ENCODE measurements around the gene MCCC1.

Gene MCCC1

DNA sequence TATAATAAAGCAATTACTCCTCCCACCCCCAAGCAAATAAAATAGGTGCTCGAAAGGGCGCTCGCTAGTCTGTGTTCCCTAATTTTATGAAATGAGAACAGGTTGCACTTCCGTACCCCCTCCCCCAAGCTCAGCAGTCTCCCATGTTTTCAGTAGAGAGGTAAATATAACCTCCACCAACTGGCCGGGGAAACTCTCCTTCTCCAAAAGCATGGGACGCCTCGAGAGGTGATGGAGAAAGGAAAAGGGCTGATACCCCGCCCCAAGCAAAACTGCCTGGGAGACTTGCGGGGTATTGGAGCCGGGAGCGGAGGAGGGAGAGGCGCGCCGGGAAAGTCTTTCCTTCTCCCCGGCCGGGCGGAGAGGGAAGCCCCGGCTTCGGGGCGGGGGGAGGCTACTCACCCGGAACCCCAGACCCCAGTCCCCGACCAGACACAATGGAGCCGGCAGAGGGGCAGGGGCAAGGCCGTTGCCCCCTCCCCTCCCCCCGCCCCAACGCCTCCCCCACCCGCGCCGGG is 119.6 kb downstream of the MCCC1 start:
- no peak for DNase-seq

DNA sequence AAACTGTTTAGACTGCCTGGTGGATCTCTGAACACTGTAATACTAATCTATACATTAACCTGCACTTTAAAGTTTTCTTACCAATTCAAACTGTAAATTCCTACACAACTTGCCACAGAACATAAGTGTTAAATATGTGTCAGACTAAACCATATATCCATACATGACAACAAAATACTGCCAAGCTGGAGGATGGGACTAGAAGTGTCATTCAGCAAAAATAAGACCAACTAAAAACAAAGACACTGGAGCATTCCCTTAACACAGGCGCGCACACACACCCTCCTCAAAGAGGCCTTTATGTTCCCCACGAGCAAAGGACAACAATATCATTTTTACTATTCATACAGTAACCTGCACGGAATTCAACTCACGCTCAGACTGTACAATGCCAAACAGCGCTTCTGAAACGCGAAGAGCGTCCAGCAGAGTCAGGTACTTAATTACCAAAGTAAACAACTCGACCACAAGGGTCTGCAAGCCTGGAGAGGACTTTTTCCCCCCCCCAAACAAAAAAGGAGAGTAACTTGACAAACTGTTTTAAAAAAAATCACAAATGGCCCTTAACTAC is 120.1 kb downstream of the MCCC1 start:
- DNase-seq = no peak

DNA sequence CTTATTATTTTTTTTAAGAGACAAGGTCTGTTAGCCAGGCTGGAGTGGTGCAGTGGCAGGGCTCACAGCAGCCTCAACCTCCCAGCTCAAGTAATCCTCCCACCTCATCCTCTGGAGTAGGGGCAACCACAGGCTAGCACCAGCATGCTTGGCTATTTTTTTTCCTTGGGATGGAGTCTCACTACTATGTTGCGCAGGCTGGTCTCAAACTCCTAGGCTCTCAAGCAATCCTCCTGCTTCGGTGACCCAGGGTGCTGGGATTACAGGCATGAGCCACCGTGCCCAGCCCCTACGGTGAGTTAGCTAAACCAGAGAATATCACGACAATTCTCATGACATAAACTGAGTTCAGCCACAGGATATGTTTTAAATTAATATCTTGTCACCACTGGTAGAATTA is 120.9 kb downstream of the MCCC1 start:
- DNase-seq = no peak

DNA sequence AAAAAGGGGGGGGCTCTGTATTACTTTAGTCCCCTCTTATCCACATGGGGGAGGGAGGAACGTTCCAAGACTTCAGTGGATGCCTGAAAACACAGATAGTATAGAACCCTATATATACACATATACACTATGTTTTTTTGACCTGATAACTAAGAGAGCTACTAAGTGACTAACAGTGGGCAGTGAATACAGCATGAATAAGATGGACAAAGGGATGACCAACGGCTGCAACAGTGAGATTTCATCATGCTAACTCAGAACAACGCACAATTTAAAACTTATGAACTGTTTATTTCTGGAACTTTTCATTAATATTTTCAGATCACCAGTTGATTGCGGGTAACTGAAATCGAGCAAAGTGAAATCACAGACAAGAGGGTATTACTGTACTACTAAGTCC is 126.2 kb downstream of the MCCC1 start:
- DNase-seq = no peak

DNA sequence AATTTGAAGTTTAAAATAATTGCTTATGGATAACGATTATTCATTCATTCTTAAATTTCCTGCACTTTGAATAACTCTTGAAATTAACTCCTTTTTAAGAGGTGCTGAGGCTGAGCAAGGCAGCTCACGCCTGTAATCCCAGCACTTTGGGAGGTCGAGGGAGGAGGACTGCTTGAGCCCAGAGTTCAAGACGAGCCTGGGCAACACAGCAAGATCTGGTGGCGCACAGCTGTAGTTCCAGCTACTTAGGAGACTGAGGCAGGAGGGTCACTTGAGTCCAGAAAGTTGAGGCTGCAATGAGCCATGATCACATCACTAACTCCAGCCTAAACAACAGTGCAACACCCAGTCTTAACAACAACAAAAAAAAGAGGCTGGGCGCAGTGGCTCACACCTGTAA is 126.9 kb downstream of the MCCC1 start:
- DNase-seq = no peak

DNA sequence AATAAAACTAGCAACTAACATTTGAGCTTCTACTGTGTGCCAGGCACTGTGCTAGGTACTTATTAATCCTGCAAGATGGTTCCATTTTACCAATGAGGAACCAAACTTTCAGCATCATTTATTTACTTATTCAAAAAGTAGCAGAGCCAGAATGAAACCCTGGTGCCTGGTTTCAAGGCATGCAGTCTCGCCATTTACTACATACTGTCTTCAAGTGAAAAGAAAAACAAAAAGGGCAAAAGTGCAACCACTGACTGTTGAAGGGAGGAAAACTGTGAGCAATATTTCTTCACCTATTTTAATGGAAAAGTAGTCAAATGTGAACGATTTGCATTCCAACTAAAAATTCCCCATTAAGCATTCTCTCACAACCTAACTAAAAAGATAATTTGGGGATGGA is 127.7 kb downstream of the MCCC1 start:
- no peak for DNase-seq

DNA sequence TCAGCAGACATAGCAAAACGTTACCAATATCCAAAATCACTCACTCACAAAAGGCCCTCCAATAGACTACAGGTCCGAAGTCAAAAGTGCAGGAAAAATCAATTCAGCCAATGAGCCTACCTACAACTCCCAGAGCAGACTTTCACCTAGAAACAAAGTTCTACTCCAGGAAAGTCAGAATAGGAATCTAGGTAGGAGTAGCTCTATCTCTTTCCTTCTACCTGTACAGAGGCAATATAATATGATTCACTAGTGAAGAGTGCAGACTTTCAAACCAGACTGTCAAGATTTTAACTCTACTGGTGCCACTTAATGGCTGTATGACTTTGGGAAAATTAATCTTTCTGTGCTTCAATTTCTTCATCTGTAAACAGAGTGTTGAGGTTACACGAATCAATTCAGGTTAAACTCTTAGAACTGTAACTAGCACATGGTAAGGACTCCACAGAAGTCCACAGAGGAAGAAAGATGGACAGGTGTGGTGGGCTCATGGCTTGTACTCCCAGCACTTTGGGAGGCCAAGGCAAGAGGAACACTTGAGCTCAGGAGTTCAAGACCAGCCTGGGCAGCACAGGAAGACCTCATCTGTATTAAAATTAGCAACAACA is 128.4 kb downstream of the MCCC1 start:
- DNase-seq = no peak

DNA sequence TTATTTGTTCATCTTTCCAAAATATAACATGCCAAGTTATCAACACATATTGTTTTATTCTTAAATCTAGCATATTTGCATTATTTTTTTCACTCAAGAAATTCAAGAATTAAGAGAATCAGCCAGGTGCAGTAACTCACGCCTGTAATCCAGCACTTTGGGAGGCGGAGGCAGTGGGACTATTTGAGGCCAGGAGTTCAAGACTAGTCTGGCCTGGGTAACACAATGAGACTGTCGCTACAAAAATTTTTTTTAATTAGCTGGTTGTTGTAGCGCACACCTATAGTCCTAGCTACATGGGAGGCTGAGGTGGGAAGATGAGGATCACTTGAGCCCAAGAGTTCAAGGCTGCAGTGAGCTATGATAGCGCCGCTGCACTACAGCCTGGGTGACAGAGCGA is 129.4 kb downstream of the MCCC1 start:
- no peak for DNase-seq

DNA sequence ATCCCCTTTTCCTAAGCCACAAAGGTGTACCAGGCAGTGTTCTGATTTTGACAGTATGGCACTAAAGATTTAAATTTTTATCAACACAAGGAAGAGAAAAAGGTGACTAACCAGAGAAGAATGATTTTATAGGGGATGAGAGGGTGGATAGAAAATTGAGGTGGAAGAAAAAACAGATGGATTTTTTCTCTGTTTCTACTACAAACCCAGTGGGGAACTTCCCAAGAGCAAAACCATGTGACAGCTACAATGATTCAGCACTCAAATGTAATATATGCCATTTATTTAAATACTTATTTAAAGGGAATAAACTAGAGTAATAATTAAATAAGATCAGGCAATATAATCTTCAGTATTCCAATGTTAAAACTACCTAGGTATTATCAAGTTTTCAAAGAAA is 130.0 kb downstream of the MCCC1 start:
- peak in 1 of 2 experiments; percentile 13 for DNase-seq

DNA sequence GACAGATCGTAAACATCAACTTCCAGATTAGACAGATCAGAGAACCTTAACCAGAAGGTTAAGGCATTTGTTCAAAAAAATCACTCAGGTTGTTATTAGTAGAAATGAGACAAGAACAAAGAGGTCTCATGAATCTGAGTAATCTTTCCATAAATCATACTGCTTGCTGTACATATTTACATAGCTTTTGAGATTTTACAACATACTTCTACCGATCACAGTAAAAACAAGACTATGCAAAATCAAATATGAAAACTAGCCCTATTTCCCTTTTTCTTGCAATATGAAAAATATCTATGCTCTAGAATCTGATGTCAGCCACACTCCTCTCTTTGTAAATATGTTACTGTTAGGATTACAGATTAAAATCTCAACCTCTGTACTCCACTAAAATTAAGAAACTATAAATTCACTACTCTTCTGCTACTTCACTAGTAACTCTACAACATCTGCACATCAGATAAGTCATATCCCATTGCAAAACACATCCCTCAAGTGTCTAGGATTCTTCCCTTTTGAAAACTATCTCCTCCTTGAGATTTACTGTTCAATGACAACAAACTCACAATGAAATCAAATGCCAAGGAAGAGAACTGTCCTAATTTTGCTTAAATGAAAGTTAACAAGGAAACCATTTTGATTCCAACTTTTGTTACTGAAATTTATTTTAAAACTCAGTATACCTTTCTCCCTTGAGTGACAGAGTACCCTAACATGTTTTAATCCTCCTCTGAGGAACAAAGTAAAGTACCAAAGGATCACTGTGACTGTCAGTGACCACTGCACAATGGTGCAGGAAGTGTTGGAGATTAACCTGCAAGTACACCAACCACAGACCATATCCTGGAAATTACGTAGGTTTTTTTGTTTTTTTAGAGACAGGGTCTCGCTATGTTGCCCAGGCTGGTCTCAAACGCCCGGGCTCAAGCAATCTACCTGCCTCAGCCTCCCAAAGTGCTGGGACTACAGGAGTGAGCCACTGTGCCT is 131.8 kb downstream of the MCCC1 start:
- DNase-seq = no peak

DNA sequence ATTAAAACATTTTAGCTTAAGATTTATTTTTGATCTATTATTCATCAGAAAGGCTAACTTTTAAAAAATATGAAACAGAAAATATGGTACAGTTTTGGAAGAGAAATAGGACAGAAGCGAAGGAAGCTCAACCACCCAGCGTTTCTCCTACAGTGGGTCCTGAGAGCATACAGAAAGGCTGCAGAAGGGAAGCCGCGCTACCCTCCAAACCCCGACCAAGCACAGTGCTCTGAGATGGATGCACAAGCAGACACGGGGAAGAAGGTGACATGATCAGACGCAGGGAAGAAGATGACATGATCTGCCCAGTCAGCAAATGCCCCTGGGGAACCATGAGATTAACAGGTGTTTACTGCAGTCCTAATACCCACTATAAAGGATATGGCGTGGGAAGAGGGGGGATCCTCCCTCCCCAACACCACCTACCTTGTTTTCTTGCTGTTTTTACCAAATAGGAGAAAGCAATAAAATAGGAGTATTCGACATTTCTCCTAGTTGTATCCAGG is 133.4 kb downstream of the MCCC1 start:
- no peak for DNase-seq

All from SW 1271 (cell line).